DOHH2 (cell line): Measurements from ENCODE around the gene FUS.

Experiments used
- EZH2phosphoT487 ChIP-seq: fragments of 200-600 bp; sonication (generic); IDR thresholded peaks from 2 replicates; pipeline ENCODE4 v1.6.1; 2017; ENCODE audit warnings: borderline replicate concordance, mild to moderate bottlenecking, antibody characterized with exemption, low read length, moderate library complexity, mixed read lengths
- TF ChIP-seq, protein P1 (sequence below): fragments of 200-600 bp; sonication (generic); IDR thresholded peaks from one replicate; pipeline ENCODE4 v1.5.1; 2014; ENCODE audit warnings: antibody characterized with exemption, mild to moderate bottlenecking, low read depth, low read length; ENCODE audit not compliant: poor library complexity, severe bottlenecking

DNA sequence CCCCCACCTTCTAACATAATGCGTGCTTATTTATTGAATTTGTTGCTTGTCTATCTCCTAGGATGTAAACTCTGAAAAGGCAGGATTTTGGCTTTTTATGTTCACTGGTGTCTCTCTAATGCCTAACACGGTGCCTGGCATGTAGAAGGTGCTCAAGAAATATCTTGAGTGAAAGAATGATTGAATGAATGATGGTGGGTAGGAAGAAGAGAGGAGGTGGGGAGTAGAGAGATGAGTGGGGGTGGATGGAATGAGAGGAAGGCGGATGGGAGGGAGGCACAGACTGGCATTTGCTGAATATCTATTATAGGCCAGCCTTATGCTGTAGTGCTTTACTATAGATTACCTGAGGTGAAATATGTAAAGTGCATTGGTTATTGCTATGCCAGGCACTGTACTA is 32.4 kb upstream of the FUS start:
- TF ChIP-seq, protein P1, sequence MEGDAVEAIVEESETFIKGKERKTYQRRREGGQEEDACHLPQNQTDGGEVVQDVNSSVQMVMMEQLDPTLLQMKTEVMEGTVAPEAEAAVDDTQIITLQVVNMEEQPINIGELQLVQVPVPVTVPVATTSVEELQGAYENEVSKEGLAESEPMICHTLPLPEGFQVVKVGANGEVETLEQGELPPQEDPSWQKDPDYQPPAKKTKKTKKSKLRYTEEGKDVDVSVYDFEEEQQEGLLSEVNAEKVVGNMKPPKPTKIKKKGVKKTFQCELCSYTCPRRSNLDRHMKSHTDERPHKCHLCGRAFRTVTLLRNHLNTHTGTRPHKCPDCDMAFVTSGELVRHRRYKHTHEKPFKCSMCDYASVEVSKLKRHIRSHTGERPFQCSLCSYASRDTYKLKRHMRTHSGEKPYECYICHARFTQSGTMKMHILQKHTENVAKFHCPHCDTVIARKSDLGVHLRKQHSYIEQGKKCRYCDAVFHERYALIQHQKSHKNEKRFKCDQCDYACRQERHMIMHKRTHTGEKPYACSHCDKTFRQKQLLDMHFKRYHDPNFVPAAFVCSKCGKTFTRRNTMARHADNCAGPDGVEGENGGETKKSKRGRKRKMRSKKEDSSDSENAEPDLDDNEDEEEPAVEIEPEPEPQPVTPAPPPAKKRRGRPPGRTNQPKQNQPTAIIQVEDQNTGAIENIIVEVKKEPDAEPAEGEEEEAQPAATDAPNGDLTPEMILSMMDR = no peak
- TF ChIP-seq EZH2phosphoT487 = no peak
